T-helper 2 cell treated with Interferon-gamma antibody and Interleukin-4, amounts not matched to agents 5 μg/mL and 100 μg/mL, for 36 hours (primary cell): ENCODE data around the gene MED7.
"Not testable (repeated sequence)": the region's sequence is repeated elsewhere in the genome, so short reads cannot be mapped to it uniquely, and the experiment has no call there.

Experiments used
- DNase-seq: peaks from one replicate; pipeline ENCODE4 v3.0.0; 2021; ENCODE audit warnings: low spot score
- H3K27ac Mint-ChIP-seq: one replicate; pipeline ENCODE4 v1.8.0; 2021; ENCODE audit warnings: mild to moderate bottlenecking, mixed read lengths
- H3K27me3 Mint-ChIP-seq: one replicate; pipeline ENCODE4 v1.8.0; 2021; ENCODE audit warnings: low read depth, mixed read lengths
- H3K36me3 Mint-ChIP-seq: one replicate; pipeline ENCODE4 v1.8.0; 2021; ENCODE audit warnings: low read depth, mixed read lengths
- H3K4me1 Mint-ChIP-seq: one replicate; pipeline ENCODE4 v1.8.0; 2021; ENCODE audit warnings: low read depth, mixed read lengths
- H3K4me3 Mint-ChIP-seq: one replicate; pipeline ENCODE4 v1.8.0; 2022; ENCODE audit warnings: mild to moderate bottlenecking, moderate library complexity, mixed read lengths
- H3K9me3 Mint-ChIP-seq: one replicate; pipeline ENCODE4 v1.8.0; 2021; ENCODE audit warnings: mixed read lengths

The MED7 gene

GRCh38 chr5:157142317-157143126, at the start of gene MED7:
TSS of gene MED7 (minus strand) at chr5:157142865. CDS start at chr5:157139431, 3,434 bp downstream.
- peak within 1 kb of the TSS; percentile 90 for H3K4me3 Mint-ChIP-seq
- peaks cover 2% of the 10 kb centered on the region for H3K27me3 Mint-ChIP-seq
- peaks cover 3% of the 10 kb centered on the region for H3K9me3 Mint-ChIP-seq
- peaks cover 44% of the 10 kb centered on the region for H3K4me1 Mint-ChIP-seq
- H3K27ac Mint-ChIP-seq = peak within 1 kb of the TSS; percentile 99
- H3K36me3 Mint-ChIP-seq = peaks cover 36% of the 10 kb centered on the region
- DNase-seq = peak; percentile 94

GRCh38 chr5:157189223-157189622, 46.6 kb upstream of the MED7 start:
- no peaks in the 10 kb centered on the region for H3K27me3 Mint-ChIP-seq
- peaks cover 76% of the 10 kb centered on the region for H3K4me1 Mint-ChIP-seq
- H3K9me3 Mint-ChIP-seq = no peaks in the 10 kb centered on the region
- peak overlapping the region; percentile 86 for H3K4me3 Mint-ChIP-seq
- peak overlapping the region; percentile 79 for H3K27ac Mint-ChIP-seq
- peaks cover 83% of the 10 kb centered on the region for H3K36me3 Mint-ChIP-seq
- no peak for DNase-seq

DNA sequence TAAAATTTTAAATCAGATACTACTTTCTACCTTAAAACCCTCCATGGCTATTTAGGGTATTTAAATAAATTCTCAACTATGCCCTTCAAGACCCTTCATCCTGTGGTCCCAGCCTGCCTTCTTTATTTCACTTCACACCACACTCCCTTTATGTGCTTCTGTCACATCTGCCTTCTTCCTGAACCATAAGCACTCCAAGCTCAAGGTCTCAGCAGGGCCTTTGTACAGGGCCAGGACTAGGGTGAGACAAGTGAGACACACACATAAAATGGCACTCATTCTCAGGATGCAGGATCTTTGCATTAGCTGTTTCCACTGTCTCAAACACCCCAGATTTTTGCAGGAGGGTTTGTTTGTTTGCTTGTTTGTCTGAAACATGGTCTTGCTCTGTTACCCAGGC, 45.6 kb upstream of the MED7 start:
- no peak for DNase-seq
- peaks cover 73% of the 10 kb centered on the region for H3K4me1 Mint-ChIP-seq
- H3K9me3 Mint-ChIP-seq = no peaks in the 10 kb centered on the region
- peak overlapping the region; percentile 86 for H3K4me3 Mint-ChIP-seq
- H3K36me3 Mint-ChIP-seq = peaks cover 84% of the 10 kb centered on the region
- H3K27ac Mint-ChIP-seq = peak overlapping the region; percentile 79
- H3K27me3 Mint-ChIP-seq = no peaks in the 10 kb centered on the region

GRCh38 chr5:157187046-157187754, 44.5 kb upstream of the MED7 start:
- H3K36me3 Mint-ChIP-seq = peaks cover 83% of the 10 kb centered on the region
- H3K4me1 Mint-ChIP-seq = peaks cover 66% of the 10 kb centered on the region
- H3K9me3 Mint-ChIP-seq = no peaks in the 10 kb centered on the region
- no peaks in the 10 kb centered on the region for H3K27me3 Mint-ChIP-seq
- H3K27ac Mint-ChIP-seq = peak overlapping the region; percentile 79
- no peak for DNase-seq
- peak overlapping the region; percentile 86 for H3K4me3 Mint-ChIP-seq

DNA sequence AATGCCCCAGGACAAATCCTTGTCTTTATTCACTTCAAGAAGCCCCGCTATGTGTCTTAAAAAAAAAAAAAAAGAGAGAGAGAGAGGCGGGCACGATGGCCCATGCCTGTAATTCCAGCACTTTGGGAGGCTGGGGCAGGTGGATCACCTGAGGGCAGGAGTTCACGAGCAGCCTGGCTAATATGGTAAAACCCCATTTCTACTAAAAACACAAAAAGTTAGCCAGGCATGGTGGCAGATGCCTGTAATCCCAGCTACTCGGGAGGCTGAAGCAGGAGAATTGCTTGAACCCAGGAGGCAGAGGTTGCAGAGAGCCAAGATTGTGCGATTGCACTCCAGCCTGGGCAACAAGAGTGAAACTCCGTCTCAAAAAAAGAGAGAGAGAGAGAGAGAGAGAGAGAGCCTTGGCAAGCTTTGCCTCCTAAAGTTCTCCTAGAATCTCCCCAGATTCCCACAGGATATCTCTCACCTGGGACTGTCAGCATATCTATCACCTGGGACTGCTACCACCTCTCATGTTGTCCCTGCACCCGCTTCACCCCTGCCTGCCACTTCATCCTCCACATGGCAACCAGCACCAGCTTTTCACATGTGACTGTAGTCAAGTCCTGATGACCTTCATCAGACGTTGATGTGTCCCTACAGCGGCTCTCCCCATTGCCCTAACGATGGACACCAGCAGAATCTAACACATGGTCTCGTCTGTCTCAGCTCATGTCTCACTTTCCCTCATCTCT, 43.8 kb upstream of the MED7 start:
- peaks cover 84% of the 10 kb centered on the region for H3K36me3 Mint-ChIP-seq
- no peak for DNase-seq
- H3K27ac Mint-ChIP-seq = peak overlapping the region; percentile 79
- no peaks in the 10 kb centered on the region for H3K27me3 Mint-ChIP-seq
- H3K4me3 Mint-ChIP-seq = peak overlapping the region; percentile 86
- no peaks in the 10 kb centered on the region for H3K9me3 Mint-ChIP-seq
- H3K4me1 Mint-ChIP-seq = peaks cover 61% of the 10 kb centered on the region

- H3K27ac Mint-ChIP-seq, H3K9me3 Mint-ChIP-seq, H3K27me3 Mint-ChIP-seq: not testable (repeated sequence)
- Mint-ChIP-seq H3K4me3 (peak overlapping the region; percentile 86), H3K4me1 (peaks cover 54% of the 10 kb centered on the region), H3K36me3 (peaks cover 81% of the 10 kb centered on the region)
- peak; percentile 5 for DNase-seq
Measured at GRCh38 chr5:157185122-157185521, 42.5 kb upstream of the MED7 start.

DNA sequence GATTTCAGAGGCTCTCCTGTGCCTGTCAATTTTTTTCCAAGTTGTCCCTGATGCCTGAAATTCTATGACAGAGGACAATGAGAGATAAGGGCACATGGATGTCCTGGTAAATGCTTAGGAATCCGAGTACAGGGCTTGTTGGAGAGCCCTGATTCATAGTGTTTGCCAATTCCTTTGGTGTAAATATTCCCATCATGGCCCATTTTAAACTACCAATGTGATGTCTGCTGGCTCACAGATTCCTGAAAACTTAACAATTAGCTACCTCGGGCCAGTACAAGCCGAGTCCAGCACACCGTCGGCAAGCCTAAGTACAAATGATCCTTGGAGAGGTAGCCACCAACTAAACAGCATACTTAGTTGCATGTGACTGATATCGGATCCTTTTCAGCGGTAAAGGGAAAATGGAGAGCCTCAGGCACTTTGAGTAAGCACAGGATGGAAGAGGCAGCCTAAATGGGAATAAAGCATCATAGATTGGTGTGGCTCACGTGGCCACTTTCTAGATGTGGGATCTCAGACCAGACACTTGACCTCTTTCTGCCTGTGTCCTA, 41.5 kb upstream of the MED7 start:
- peak; percentile 17 for DNase-seq
- Mint-ChIP-seq H3K9me3 (no peaks in the 10 kb centered on the region), H3K27ac (peak overlapping the region; percentile 77), H3K36me3 (peaks cover 76% of the 10 kb centered on the region), H3K4me1 (peaks cover 56% of the 10 kb centered on the region), H3K4me3 (peak overlapping the region; percentile 86), H3K27me3 (no peaks in the 10 kb centered on the region)

- peaks cover 11% of the 10 kb centered on the region for H3K9me3 Mint-ChIP-seq
- peaks cover 56% of the 10 kb centered on the region for H3K4me1 Mint-ChIP-seq
- no peak for DNase-seq
- H3K36me3 Mint-ChIP-seq = peaks cover 67% of the 10 kb centered on the region
- H3K4me3 Mint-ChIP-seq = peak overlapping the region; percentile 98
- H3K27ac Mint-ChIP-seq = peak overlapping the region; percentile 98
- no peaks in the 10 kb centered on the region for H3K27me3 Mint-ChIP-seq
Measured at GRCh38 chr5:157182143-157182757, 39.6 kb upstream of the MED7 start.

DNA sequence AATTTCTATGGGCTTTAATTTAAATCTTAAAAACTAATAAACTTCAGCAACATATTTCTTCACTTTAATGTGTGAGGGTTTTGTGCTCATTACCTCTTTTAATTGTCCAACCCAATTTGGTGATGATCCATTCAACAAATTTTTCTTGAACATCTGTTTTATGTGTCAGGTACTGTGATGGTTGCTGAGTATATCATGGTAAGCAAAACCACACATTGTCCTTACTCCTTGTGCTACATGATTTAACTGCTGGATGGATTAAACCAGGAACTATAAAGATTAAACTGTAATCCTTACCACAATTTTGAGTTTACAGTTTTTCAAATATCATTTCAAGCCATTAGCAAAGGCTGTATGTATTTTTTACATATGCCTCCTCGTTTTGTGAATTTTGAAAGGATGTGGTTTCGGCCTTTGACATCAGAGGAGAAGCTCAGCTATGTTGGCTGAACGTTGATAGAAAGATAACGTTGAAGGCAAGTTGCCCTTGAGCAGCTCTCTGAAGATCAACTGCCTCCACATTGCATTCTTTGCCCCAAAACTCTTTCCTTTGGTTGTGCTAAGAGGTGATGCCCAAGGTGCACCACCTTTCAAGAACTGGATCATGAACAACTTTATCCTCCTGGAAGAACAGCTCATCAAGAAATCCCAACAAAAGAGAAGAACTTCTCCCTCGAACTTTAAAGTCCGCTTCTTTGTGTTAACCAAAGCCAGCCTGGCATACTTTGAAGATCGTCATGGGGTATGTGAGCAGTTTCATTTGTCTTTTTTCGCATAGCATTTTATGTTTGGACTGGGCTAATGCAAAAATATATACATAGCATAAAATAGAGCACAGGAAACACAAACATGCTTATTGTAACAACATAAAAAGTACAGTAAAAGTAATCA, 38.0 kb upstream of the MED7 start, which contains the start of gene ITK:
Gene ITK (plus strand): TSS at position 467 of the 891 bp plus-strand sequence. CDS start 138 bp downstream, at position 605.
- peak within 1 kb of the TSS; percentile 98 for H3K27ac Mint-ChIP-seq
- H3K36me3 Mint-ChIP-seq = peaks cover 55% of the 10 kb centered on the region
- DNase-seq = peak; percentile 58
- peaks cover 49% of the 10 kb centered on the region for H3K4me1 Mint-ChIP-seq
- H3K9me3 Mint-ChIP-seq = peaks cover 11% of the 10 kb centered on the region
- H3K27me3 Mint-ChIP-seq = no peaks in the 10 kb centered on the region
- peak within 1 kb of the TSS; percentile 98 for H3K4me3 Mint-ChIP-seq

- H3K9me3 Mint-ChIP-seq = peaks cover 11% of the 10 kb centered on the region
- peak overlapping the region; percentile 98 for H3K27ac Mint-ChIP-seq
- H3K4me3 Mint-ChIP-seq = peak overlapping the region; percentile 98
- peaks cover 40% of the 10 kb centered on the region for H3K36me3 Mint-ChIP-seq
- DNase-seq = no peak
- H3K4me1 Mint-ChIP-seq = peaks cover 56% of the 10 kb centered on the region
- no peaks in the 10 kb centered on the region for H3K27me3 Mint-ChIP-seq
Measured at GRCh38 chr5:157178966-157179365, 36.3 kb upstream of the MED7 start.

DNA sequence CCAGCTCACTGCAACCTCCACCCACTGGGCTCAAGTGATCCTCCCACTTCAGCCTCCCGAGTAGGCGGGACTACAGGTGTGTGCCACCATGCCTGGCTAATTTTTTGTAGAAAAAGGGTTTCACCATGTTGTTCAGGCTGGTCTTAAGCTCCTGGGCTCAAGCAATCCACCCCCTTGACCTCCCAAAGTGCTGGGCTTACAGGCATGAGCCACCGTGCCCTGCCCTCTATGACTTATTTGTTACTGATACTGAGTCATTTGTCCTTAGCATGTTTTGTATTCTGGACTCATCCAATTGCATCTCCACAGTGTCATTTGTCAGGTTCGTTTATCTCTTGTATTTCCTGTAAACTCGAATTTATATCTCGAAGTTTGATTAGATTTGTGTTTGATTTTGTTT, 35.3 kb upstream of the MED7 start:
- peaks cover 53% of the 10 kb centered on the region for H3K4me1 Mint-ChIP-seq
- H3K27ac Mint-ChIP-seq = peak overlapping the region; percentile 98
- no peak for DNase-seq
- H3K36me3 Mint-ChIP-seq = peaks cover 31% of the 10 kb centered on the region
- no peaks in the 10 kb centered on the region for H3K27me3 Mint-ChIP-seq
- H3K4me3 Mint-ChIP-seq = peak overlapping the region; percentile 98
- H3K9me3 Mint-ChIP-seq = peaks cover 11% of the 10 kb centered on the region

GRCh38 chr5:157175071-157175612, 32.5 kb upstream of the MED7 start:
- no peaks in the 10 kb centered on the region for H3K27me3 Mint-ChIP-seq
- H3K36me3 Mint-ChIP-seq = peaks cover 11% of the 10 kb centered on the region
- H3K4me1 Mint-ChIP-seq = peaks cover 74% of the 10 kb centered on the region
- peaks cover 11% of the 10 kb centered on the region for H3K9me3 Mint-ChIP-seq
- peak; percentile 46 for DNase-seq
- H3K4me3 Mint-ChIP-seq = peak overlapping the region; percentile 13
- peak overlapping the region; percentile 65 for H3K27ac Mint-ChIP-seq
